ENCODE data around the gene WDTC1.
A peak's percentile ranks its signal among the peaks of the same experiment; 100 is the strongest.
"Not testable (repeated sequence)": the region's sequence is repeated elsewhere in the genome, so short reads cannot be mapped to it uniquely, and the experiment has no call there.

The WDTC1 gene, protein sequence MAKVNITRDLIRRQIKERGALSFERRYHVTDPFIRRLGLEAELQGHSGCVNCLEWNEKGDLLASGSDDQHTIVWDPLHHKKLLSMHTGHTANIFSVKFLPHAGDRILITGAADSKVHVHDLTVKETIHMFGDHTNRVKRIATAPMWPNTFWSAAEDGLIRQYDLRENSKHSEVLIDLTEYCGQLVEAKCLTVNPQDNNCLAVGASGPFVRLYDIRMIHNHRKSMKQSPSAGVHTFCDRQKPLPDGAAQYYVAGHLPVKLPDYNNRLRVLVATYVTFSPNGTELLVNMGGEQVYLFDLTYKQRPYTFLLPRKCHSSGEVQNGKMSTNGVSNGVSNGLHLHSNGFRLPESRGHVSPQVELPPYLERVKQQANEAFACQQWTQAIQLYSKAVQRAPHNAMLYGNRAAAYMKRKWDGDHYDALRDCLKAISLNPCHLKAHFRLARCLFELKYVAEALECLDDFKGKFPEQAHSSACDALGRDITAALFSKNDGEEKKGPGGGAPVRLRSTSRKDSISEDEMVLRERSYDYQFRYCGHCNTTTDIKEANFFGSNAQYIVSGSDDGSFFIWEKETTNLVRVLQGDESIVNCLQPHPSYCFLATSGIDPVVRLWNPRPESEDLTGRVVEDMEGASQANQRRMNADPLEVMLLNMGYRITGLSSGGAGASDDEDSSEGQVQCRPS

DNA sequence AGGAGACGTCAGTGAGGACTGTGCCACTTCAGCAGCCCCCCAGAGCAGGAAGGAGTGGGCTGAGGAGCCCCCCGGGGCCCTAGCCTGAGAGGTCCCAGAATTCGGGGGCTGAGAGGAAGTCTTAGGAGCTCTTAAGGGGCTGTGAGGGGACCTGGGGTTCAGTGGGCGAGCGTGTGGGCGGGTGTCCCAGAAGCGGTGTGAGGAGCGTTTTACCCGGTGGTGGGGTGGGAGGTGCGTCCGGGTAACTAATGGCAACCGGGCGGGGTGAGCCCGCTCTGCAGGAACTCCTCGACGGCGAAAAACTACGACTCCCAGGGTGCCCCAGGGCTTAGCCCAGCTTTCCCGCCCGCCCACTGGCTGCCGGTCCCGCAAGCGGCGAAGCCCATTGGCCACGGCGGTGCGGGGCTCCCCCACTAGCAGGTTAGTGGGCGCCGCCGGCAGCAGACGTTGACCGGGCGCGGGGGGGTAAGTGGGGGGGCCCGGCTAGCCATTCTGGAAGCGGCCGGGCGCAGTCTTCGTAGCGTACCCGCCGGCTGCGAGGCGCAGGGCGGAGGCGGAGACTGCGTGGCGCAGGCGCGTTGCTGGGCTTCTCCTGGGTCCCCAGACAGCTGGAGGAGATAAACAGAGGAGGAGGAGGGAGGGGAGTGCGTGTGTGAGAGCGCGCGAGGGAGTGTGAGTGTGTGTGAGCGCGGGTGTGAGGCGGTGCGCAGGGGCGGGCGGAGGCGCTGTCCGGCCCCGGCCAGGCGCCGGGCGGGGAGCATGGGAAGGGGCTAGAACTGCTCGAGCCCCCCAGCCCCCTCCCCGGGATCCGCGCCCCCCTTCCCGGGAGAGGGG is at the start of gene WDTC1:
TSS of gene WDTC1 (plus strand) at position 584 of the 834 bp plus-strand sequence. CDS start 26,423 bp downstream, outside the sequence.
- peak; percentile 97 for DNase-seq

DNA sequence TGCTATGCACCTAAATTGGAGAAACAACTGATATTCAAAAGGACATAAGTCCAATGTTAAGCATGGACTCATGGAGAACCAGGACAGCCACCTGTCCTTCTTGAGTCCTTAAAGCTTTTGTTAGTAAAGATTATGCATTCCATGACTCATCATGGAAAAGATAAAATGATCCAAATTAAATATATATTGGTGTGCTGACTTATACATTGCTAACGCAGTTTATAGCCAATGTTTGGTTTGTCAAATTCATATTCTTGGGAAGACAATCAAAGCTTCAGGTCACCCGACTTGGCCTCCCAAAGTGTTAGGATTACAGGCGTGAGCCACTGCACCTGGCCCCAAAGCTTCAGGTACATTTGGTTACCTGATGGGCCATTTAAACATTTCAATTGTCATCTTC is 49.8 kb upstream of the WDTC1 start:
- not testable (repeated sequence) for DNase-seq

- DNase-seq: no peak
Measured at GRCh38 chr1:27192039-27192529, 42.3 kb upstream of the WDTC1 start.

GRCh38 chr1:27193194-27193593 is 41.2 kb upstream of the WDTC1 start:
- no peak for DNase-seq

- DNase-seq: no peak
Measured at GRCh38 chr1:27201295-27201694, 33.1 kb upstream of the WDTC1 start.

- no peak for DNase-seq
Measured at GRCh38 chr1:27203946-27204345, 30.5 kb upstream of the WDTC1 start.

DNA sequence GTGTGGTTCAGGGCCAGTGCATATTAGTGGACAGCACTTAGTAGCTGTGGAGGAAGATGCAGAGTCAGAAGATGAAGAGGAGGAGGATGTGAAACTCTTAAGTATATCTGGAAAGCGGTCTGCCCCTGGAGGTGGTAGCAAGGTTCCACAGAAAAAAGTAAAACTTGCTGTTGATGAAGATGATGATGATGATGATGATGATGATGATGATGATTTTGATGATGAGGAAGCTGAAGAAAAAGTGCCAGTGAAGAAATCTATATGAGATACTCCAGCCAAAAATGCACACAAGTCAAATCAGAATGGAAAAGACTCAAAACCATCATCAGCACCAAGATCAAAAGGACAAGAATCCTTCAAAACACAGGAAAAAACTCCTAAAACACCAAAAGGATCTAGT is 27.2 kb upstream of the WDTC1 start:
- DNase-seq: not testable (repeated sequence)

DNA sequence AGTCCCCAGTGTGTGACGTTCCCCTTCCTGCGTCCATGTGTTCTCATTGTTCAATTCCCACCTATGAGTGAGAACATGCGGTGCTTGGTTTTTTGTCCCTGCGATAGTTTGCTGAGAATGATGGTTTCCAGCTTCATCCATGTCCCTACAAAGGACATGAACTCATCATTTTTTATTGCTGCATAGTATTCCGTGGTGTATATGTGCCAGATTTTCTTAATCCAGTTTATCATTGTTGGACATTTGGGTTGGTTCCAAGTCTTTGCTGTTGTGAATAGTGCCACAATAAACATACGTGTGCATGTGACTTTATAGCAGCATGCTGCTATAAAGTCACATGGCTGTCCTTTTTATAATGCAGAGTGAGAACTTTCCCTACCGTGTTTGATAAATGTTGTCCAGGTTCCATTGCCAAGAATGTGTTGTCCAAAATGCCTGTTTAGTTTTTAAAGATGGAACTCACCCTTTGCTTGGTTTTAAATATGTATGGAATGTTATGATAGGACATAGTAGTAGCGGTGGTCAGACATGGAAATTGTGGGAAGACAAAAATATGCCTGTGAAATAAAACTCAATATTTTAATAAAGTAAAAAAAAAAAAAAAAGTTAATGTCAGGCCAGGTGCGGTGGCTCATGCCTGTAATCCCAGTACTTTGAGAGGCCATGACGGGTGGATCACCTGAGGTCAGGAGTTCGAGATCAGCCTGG is 26.1 kb upstream of the WDTC1 start:
- not testable (repeated sequence) for DNase-seq

GRCh38 chr1:27216466-27216865 is 18.0 kb upstream of the WDTC1 start:
- DNase-seq: no peak

DNA sequence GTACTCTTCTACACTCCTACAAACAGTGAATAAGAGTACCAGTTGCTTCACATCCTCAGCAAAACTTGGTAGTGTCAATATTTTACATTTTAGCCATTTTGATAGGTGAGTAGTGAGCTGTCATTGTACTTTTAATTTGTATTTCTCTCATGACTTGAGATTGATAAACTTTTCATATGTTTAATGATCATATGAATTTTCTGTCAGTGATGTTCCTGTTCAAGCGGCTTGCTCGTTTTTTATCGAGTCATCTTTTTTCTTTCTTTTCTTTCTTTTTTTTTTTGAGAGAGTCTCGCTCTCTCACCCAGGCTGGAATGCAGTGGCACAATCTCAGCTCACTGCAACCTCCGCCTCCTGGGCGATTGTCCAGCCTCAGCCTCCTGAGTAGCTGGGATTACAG is 17.0 kb upstream of the WDTC1 start:
- no peak for DNase-seq

DNA sequence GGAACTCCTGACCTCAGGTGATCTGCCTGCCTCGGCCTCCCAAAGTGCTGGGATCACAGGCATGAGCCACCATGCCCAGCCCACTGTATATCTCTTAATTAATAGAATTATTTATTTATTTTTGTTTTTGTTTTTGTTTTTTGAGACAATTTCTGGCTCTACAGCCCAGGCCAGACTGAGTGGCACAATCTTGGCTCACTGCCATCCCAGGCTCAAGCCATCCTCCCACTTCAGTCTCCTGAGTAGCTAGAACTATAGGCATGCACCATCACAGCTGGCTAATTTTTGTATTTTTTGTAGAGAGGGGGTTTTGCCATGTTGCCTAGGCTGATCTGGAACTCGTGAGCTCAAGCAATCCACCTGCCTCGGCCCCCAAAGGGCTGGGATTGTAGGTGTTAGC is 15.7 kb upstream of the WDTC1 start:
- no peak for DNase-seq

- DNase-seq: no peak
Measured at GRCh38 chr1:27220096-27220495, 14.3 kb upstream of the WDTC1 start.

GRCh38 chr1:27220702-27221497 is 13.5 kb upstream of the WDTC1 start:
- DNase-seq: not testable (repeated sequence)

DNA sequence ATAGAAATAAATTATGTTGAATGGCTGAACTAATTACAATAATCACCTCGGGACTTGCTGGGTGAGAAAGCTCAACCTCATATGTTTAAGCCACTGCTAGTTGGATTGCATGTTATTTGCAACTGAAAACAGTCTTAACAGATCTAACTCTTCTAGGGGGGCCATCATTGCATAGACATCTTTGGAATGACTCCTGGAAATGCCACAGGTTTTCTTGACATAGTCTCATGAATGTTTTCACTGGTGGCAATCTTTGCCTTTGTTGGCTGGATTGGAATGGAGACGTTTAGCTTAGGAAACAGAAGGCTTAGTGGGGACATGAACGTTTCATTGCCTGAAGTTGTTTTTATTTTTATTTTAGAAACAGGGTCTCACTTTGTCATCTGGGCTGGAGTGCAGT is 8.8 kb upstream of the WDTC1 start:
- no peak for DNase-seq

GRCh38 chr1:27227765-27228164 is 6.7 kb upstream of the WDTC1 start:
- no peak for DNase-seq

DNA sequence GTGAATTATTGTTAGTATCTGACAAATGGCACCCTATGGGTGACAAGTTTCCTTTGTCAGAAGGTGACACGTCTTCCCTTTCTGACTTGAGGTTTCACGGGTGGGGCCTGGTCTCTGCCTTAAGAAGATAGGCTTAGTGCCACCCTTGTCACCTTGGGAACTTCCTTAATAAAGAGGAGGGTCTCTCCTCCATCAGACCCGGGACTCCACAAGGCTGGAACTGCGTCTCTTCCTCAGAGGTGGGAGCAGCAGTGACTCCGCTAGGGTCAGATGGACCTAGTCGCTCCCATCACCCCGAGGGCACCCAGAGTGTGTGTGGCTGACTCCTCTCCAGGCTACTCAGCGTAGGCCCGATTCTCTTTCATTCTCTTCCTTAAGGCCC is 774 bp upstream of the WDTC1 start:
- DNase-seq: no peak

GRCh38 chr1:27235827-27236226 is 1.4 kb downstream of the WDTC1 start:
- no peak for DNase-seq

GRCh38 chr1:27237112-27237511 is 2.7 kb downstream of the WDTC1 start:
- DNase-seq: no peak

- DNase-seq: no peak
Measured at GRCh38 chr1:27238032-27238431, 3.6 kb downstream of the WDTC1 start.

DNA sequence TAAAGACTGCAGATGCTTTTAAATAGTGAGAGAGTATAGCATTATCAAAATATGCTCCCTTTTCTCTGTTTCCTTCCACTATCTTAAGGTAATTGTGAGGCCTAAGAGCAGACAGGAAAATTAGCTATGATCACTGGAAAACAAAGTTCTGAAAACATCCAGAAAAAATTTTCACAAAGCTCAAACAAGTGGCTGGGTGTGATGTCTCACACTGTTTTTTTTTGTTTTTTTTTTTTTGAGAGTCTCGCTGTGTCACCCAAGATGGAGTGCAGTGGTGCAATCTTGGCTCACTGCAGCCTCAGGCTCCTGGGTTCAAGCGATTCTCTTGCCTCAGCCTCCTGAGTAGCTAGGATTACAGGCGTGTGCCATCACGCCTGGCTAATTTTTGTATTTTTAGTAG is 7.2 kb downstream of the WDTC1 start:
- DNase-seq: no peak

- not testable (repeated sequence) for DNase-seq
Measured at GRCh38 chr1:27243665-27244064, 9.2 kb downstream of the WDTC1 start.

DNA sequence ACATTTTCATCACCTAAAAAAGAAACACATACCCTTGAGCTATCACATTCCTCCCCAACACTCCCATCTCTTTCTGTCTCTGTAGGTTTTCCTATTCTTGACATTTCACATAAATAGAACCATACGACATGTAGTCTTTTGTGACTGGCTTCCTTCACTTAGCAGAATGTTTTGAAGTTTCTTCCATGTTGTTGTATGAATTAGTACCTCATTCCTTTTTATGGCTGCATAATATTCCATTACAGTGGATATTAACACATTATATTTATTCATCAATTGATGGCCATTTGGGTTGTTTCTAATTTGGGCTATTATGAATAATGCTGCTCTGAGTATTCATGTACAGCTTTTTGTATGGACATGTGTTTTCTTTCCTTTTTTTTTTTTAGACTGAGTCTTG is 11.8 kb downstream of the WDTC1 start:
- no peak for DNase-seq
